Measurements from ENCODE around the gene GSTA4.

DNA sequence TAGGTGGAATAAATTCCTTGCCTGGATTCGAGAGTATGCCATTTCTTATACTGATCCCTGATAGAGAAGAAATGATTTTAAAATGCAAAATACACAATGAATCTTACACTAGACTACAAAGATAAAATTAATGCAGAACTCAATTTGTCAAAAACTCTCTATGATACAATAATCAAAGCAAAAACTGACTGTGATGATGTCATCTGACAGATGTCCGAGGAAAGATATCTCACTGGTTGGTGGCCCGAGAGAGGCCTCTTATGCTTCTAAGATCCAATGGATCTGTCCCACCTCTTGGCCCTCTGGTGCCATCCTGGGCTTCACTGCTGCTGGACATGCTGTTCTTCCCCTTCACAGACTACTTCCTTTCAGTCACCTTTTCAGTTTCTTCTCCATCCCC, 14.4 kb upstream of the GSTA4 start:
- TF ChIP-seq, protein P1, sequence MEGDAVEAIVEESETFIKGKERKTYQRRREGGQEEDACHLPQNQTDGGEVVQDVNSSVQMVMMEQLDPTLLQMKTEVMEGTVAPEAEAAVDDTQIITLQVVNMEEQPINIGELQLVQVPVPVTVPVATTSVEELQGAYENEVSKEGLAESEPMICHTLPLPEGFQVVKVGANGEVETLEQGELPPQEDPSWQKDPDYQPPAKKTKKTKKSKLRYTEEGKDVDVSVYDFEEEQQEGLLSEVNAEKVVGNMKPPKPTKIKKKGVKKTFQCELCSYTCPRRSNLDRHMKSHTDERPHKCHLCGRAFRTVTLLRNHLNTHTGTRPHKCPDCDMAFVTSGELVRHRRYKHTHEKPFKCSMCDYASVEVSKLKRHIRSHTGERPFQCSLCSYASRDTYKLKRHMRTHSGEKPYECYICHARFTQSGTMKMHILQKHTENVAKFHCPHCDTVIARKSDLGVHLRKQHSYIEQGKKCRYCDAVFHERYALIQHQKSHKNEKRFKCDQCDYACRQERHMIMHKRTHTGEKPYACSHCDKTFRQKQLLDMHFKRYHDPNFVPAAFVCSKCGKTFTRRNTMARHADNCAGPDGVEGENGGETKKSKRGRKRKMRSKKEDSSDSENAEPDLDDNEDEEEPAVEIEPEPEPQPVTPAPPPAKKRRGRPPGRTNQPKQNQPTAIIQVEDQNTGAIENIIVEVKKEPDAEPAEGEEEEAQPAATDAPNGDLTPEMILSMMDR (IDR thresholded peaks at IDR 0.05; ENCODE audit: poor library complexity, severe bottlenecking) = no peak
- no peak for TF ChIP-seq EZH2 (IDR thresholded peaks at IDR 0.05; ENCODE audit: borderline replicate concordance, insufficient read depth, low read length, poor library complexity, severe bottlenecking)
- TF ChIP-seq RAD21 (conservative IDR thresholded peaks at IDR 0.05) = no peak
- TF ChIP-seq REST (IDR thresholded peaks at IDR 0.05; ENCODE audit: borderline replicate concordance) = no peak
- no peak for TF ChIP-seq EP300 (conservative IDR thresholded peaks at IDR 0.05; ENCODE audit: poor library complexity, severe bottlenecking)
- TF ChIP-seq POLR2AphosphoS5 (IDR thresholded peaks at IDR 0.05) = no peak
- TF ChIP-seq TAF1 (IDR thresholded peaks at IDR 0.05; ENCODE audit: low read depth) = no peak
- TF ChIP-seq MXI1 (conservative IDR thresholded peaks at IDR 0.05; ENCODE audit: poor library complexity, severe bottlenecking) = no peak
- TF ChIP-seq SMC3 (conservative IDR thresholded peaks at IDR 0.05; ENCODE audit: poor library complexity) = no peak

Data from neural cell (in vitro differentiated cells).